H9 (cell line): ENCODE measurements around the gene MYO18A. TPM values are rescaled to one million over a fixed set of nuclear protein-coding genes. Genes with fewer than 3 reads are reported as not detected.

ENCODE experiments used
- DNase-seq: peaks from one replicate; pipeline ENCODE4 v3.0.0-alpha.2; 2017
- H2AFZ ChIP-seq: one replicate; pipeline ENCODE4 v1.6.1; 2013; ENCODE audit warnings: mild to moderate bottlenecking, low read length, control low read depth, moderate library complexity
- H2AK5ac ChIP-seq: 2 replicates; pipeline ENCODE4 v1.6.1; 2013; ENCODE audit warnings: low read length, control low read depth, mixed read lengths; ENCODE audit not compliant: insufficient read length
- H2BK120ac ChIP-seq: one replicate; pipeline ENCODE4 v1.6.1; 2013; ENCODE audit warnings: low read depth, mild to moderate bottlenecking, low read length, control low read depth, inconsistent platforms; ENCODE audit not compliant: poor library complexity, severe bottlenecking
- H2BK12ac ChIP-seq: 2 replicates; pipeline ENCODE4 v1.6.1; 2013; ENCODE audit warnings: low read length, control low read depth, mixed read lengths, low read depth; ENCODE audit not compliant: insufficient read length
- H2BK15ac ChIP-seq: 2 replicates; pipeline ENCODE4 v1.6.1; 2013; ENCODE audit warnings: low read depth, low read length, control low read depth
- H2BK20ac ChIP-seq: one replicate; pipeline ENCODE4 v1.6.1; 2013; ENCODE audit warnings: low read depth, mild to moderate bottlenecking, low read length, control low read depth, inconsistent platforms; ENCODE audit not compliant: poor library complexity, severe bottlenecking
- H2BK5ac ChIP-seq: 2 replicates; pipeline ENCODE4 v1.6.1; 2013; ENCODE audit warnings: low read length, control low read depth, mixed read lengths; ENCODE audit not compliant: insufficient read length
- H3K14ac ChIP-seq: 2 replicates; pipeline ENCODE4 v1.6.1; 2013; ENCODE audit warnings: low read length, control low read depth; ENCODE audit not compliant: insufficient read depth
- H3K18ac ChIP-seq: 2 replicates; pipeline ENCODE4 v1.6.1; 2013; ENCODE audit warnings: low read depth, mild to moderate bottlenecking, mixed read lengths, low read length, control low read depth; ENCODE audit not compliant: insufficient read length
- H3K23ac ChIP-seq: 2 replicates; pipeline ENCODE4 v1.6.1; 2013; ENCODE audit warnings: low read length, control low read depth, mixed read lengths, low read depth; ENCODE audit not compliant: insufficient read length
- H3K23me2 ChIP-seq: 2 replicates; pipeline ENCODE4 v1.6.1; 2013; ENCODE audit warnings: low read depth, mild to moderate bottlenecking, mixed read lengths, low read length, control low read depth; ENCODE audit not compliant: insufficient read length, poor library complexity, severe bottlenecking
- H3K27ac ChIP-seq: 2 replicates; pipeline ENCODE4 v1.5.1; 2013; ENCODE audit warnings: low read length, control low read depth, mixed read lengths, low read depth; ENCODE audit not compliant: insufficient read length
- H3K27me3 ChIP-seq: 2 replicates; pipeline ENCODE4 v1.6.1; 2013; ENCODE audit warnings: low read length, control low read depth, inconsistent platforms; ENCODE audit not compliant: insufficient read depth
- H3K4ac ChIP-seq: 2 replicates; pipeline ENCODE4 v1.6.1; 2013; ENCODE audit warnings: low read depth, mild to moderate bottlenecking, control low read depth, inconsistent platforms, low read length, moderate library complexity
- H3K4me1 ChIP-seq: 2 replicates; pipeline ENCODE4 v1.6.1; 2013; ENCODE audit warnings: low read length, control low read depth, inconsistent platforms; ENCODE audit not compliant: insufficient read depth
- H3K4me2 ChIP-seq: 2 replicates; pipeline ENCODE4 v1.6.1; 2013; ENCODE audit warnings: low read length, control low read depth, mixed read lengths; ENCODE audit not compliant: insufficient read length, insufficient read depth
- H3K56ac ChIP-seq: 2 replicates; pipeline ENCODE4 v1.6.1; 2013; ENCODE audit warnings: low read depth, mild to moderate bottlenecking, mixed read lengths, low read length, control low read depth; ENCODE audit not compliant: insufficient read length
- H3K79me1 ChIP-seq: 2 replicates; pipeline ENCODE4 v1.6.1; 2013; ENCODE audit warnings: low read depth, mild to moderate bottlenecking, moderate library complexity, low read length, control low read depth, inconsistent platforms; ENCODE audit not compliant: insufficient read depth, poor library complexity, severe bottlenecking
- H3K79me2 ChIP-seq: 2 replicates; pipeline ENCODE4 v1.6.1; 2013; ENCODE audit warnings: low read length, control low read depth, inconsistent platforms; ENCODE audit not compliant: insufficient read depth
- H3K9ac ChIP-seq: 2 replicates; pipeline ENCODE4 v1.6.1; 2013; ENCODE audit warnings: low read length, control low read depth, mixed read lengths; ENCODE audit not compliant: insufficient read length; ENCODE audit errors: extremely low read depth
- H3K9me3 ChIP-seq: one replicate; pipeline ENCODE4 v1.6.1; 2013; ENCODE audit warnings: low read depth, low read length, inconsistent platforms; ENCODE audit not compliant: control insufficient read depth
- H3T11ph ChIP-seq: one replicate; pipeline ENCODE4 v1.6.1; 2013; ENCODE audit warnings: mild to moderate bottlenecking, low read length, control low read depth, inconsistent platforms
- H4K20me1 ChIP-seq: one replicate; pipeline ENCODE4 v1.6.1; 2013; ENCODE audit not compliant: control insufficient read depth, insufficient read length, insufficient read depth
- H4K5ac ChIP-seq: 2 replicates; pipeline ENCODE4 v1.6.1; 2013; ENCODE audit warnings: low read depth, mild to moderate bottlenecking, mixed read lengths, low read length, control low read depth; ENCODE audit not compliant: insufficient read length
- H4K8ac ChIP-seq: replicated peaks from 2 replicates; pipeline ENCODE4 v1.6.1; 2013; ENCODE audit warnings: low read length, control low read depth, mixed read lengths, low read depth; ENCODE audit not compliant: insufficient read length
- H4K91ac ChIP-seq: 2 replicates; pipeline ENCODE4 v1.6.1; 2013; ENCODE audit warnings: low read depth, mild to moderate bottlenecking, moderate library complexity, mixed read lengths, low read length, control low read depth; ENCODE audit not compliant: insufficient read length
- H3K27ac Mint-ChIP-seq, 3 experiments: 2 replicates in 2 of 3; 3 replicates in 1 of 3; pipeline ENCODE4 v1.8.0; 2020 to 2021; ENCODE audit warnings: mixed read lengths in 3 of 3, mild to moderate bottlenecking in 1 of 3, moderate library complexity in 1 of 3
- H3K27me3 Mint-ChIP-seq: 2 replicates; pipeline ENCODE4 v1.8.0; 2021; ENCODE audit warnings: low read depth, mild to moderate bottlenecking, moderate library complexity, mixed read lengths
- H3K36me3 Mint-ChIP-seq, 3 experiments: 2 replicates in 2 of 3; 3 replicates in 1 of 3; pipeline ENCODE4 v1.8.0; 2020 to 2021; ENCODE audit warnings: low read depth in 3 of 3, mixed read lengths in 3 of 3; ENCODE audit not compliant: insufficient read depth in 1 of 3
- H3K4me1 Mint-ChIP-seq, 2 experiments: 2 replicates each; pipeline ENCODE4 v1.8.0; 2020; ENCODE audit warnings: mixed read lengths in 2 of 2
- H3K4me3 Mint-ChIP-seq, 2 experiments: 2 replicates in 1 of 2; 3 replicates in 1 of 2; pipeline ENCODE4 v1.8.0; 2020 to 2021; ENCODE audit warnings: mild to moderate bottlenecking in 2 of 2, mixed read lengths in 2 of 2, moderate library complexity in 1 of 2
- H3K9me3 Mint-ChIP-seq, 2 experiments: 2 replicates in 1 of 2; 3 replicates in 1 of 2; pipeline ENCODE4 v1.8.0; 2020; ENCODE audit warnings: mild to moderate bottlenecking in 2 of 2, mixed read lengths in 2 of 2, moderate library complexity in 1 of 2
- CTCF ChIP-seq: fragments of 200-600 bp; sonication (generic); conservative IDR thresholded peaks from 3 replicates; pipeline ENCODE4 v1.8.0; 2021; ENCODE audit warnings: antibody characterized with exemption, mild to moderate bottlenecking
- WGBS: extraction: QIAGEN DNeasy Blood & Tissue Kit; methylation state at CpG from one replicate; pipeline ENCODE4 v1.1.7; 2013; ENCODE audit warnings: missing lambda C conversion rate, low lambda C conversion rate, mixed read lengths; ENCODE audit not compliant: insufficient read length; ENCODE audit errors: extremely low coverage; 5-methylcytosine and 5-hydroxymethylcytosine counted together
- total RNA-seq: library from RNA; stranded (reverse); gene quantifications from 2 replicates; pipeline ENCODE4 v1.2.1, GENCODE V29; 2021

The MYO18A gene
- total RNA-seq, 1 experiment from 2014 or later: 21.6 TPM

- H4K8ac ChIP-seq: peak overlapping the region; percentile 98
- peak overlapping the region; percentile 85 for H4K91ac ChIP-seq
- H3K27me3 ChIP-seq: no peaks in the 10 kb centered on the region
- H3K18ac ChIP-seq: peak overlapping the region; percentile 98
- H3K79me2 ChIP-seq: no peaks in the 10 kb centered on the region; the same call in 1 of the 2 replicates
- peak overlapping the region; percentile 94; the same call in 1 of the 2 replicates for H3K14ac ChIP-seq
- H3K23ac ChIP-seq: peak overlapping the region; percentile 25
- H3K36me3 Mint-ChIP-seq: peaks cover 6 to 21% (median 19%) of the 10 kb centered on the region in 3 experiments; a peak in 6 of 7 replicates
- peak overlapping the region; percentile 68 for H3K4me2 ChIP-seq
- peaks cover 58 to 59% of the 10 kb centered on the region in 2 experiments for H3K4me1 Mint-ChIP-seq
- H3K27ac ChIP-seq: peak overlapping the region; percentile 98
- H4K20me1 ChIP-seq: no peaks in the 10 kb centered on the region
- no peak for DNase-seq
- H2BK5ac ChIP-seq: peak overlapping the region; percentile 97
- peak overlapping the region; percentile 54 for H3K9ac ChIP-seq
- no peak for TF ChIP-seq CTCF
- H3K23me2 ChIP-seq: peaks cover 6% of the 10 kb centered on the region
- no peak overlapping the region for H2BK120ac ChIP-seq
- peaks cover 15% of the 10 kb centered on the region for H3K4me1 ChIP-seq
- WGBS: no CpG with 5 or more reads among the region's 3 CpGs
- no peaks in the 10 kb centered on the region for H3K9me3 ChIP-seq
- H3K27me3 Mint-ChIP-seq: no peaks in the 10 kb centered on the region
- H3T11ph ChIP-seq: peak overlapping the region; percentile 61
- peak overlapping the region; percentile 47 to 70; a peak in 3 of 5 replicates for H3K4me3 Mint-ChIP-seq
- no peaks in the 10 kb centered on the region for H3K79me1 ChIP-seq
- peak overlapping the region; percentile 65 for H2AK5ac ChIP-seq
- H3K27ac Mint-ChIP-seq: peak overlapping the region; percentile 92 to 98 (median 98)
- H3K4ac ChIP-seq: no peak overlapping the region; the same call in 1 of the 2 replicates
- H2AFZ ChIP-seq: no peak overlapping the region
- no peaks in the 10 kb centered on the region for H3K9me3 Mint-ChIP-seq
- H4K5ac ChIP-seq: peak overlapping the region; percentile 96
- H2BK20ac ChIP-seq: no peak overlapping the region
- H2BK12ac ChIP-seq: peak overlapping the region; percentile 99
- peak overlapping the region; percentile 97 for H3K56ac ChIP-seq
- no peak overlapping the region for H2BK15ac ChIP-seq
Observed at GRCh38 chr17:29043539-29044145, 136.6 kb downstream of the MYO18A start.
